BJ (cell line): ENCODE measurements around the gene HEG1. TPM values are rescaled to one million over a fixed set of nuclear protein-coding genes. Genes with fewer than 3 reads are reported as not detected.

ENCODE experiments used
- CTCF ChIA-PET: fragments of 350-600 bp; formaldehyde crosslinking; extraction: SDS; loops from one replicate; lab custom pipeline; 2021; ENCODE audit warnings: antibody characterized with exemption, inconsistent platforms; lab: Yijun Ruan, JAX
- POLR2A ChIA-PET: fragments of 300-600 bp; sonication (Branson Sonifier 250); formaldehyde crosslinking; extraction: SDS; loops from one replicate; lab custom pipeline; 2021; ENCODE audit warnings: antibody characterized with exemption; lab: Charles Lee
- DNase-seq: peaks from one replicate; pipeline ENCODE4 v3.0.0-alpha.2; 2011; ENCODE audit warnings: low read depth
- H3K27me3 ChIP-seq: 2 replicates; pipeline ENCODE4 v1.6.0; 2011; ENCODE audit warnings: low read length; ENCODE audit not compliant: control insufficient read depth, insufficient read depth
- H3K36me3 ChIP-seq: 2 replicates; pipeline ENCODE4 v1.5.1; 2011; ENCODE audit warnings: low read length; ENCODE audit not compliant: control insufficient read depth, insufficient read depth
- H3K4me3 ChIP-seq: 2 replicates; pipeline ENCODE4 v1.5.1; 2011; ENCODE audit warnings: low read depth, mild to moderate bottlenecking, control low read depth, low read length
- CTCF ChIP-seq: IDR thresholded peaks from 2 replicates; pipeline ENCODE4 v1.5.1; 2011; ENCODE audit warnings: low read depth, mild to moderate bottlenecking, control low read depth, inconsistent platforms, low read length, moderate library complexity; ENCODE audit not compliant: insufficient read depth
- polyA plus RNA-seq: library from polyadenylated mRNA; depleted of rRNA; stranded (reverse); fragments of >200 nt; gene quantifications from 2 replicates; pipeline ENCODE4 v1.2.3, GENCODE V29; 2011

HEG1 gene
- polyA plus RNA-seq, 1 experiment, result 94.7 TPM

DNA sequence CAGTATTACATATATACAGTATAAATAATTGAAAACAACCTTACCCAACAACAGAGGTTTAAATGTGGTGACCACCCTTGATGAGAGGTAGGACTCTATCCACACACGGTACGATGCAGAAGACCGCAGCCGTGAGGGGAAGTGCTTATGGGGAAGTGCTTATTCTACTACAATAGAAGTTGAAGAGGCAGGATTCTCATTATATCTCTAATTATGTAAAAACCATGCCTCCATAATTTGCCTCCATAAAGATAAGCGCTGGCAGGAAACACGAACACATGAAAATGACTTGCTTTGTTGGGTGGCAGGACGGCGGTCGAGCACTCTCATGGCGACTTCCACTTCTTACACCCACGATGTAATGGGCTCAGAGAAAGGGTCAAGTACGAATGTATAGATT lies 114.0 kb downstream of the HEG1 start:
- TF ChIP-seq CTCF, result no peak
- POLR2A ChIA-PET, result no interaction called here
- CTCF ChIA-PET, result interaction anchor here (0.6 kb wide), 2 partner anchors 18 to 40 kb away, joined by 3 read pairs; no protein-coding TSS in a partner anchor

DNA sequence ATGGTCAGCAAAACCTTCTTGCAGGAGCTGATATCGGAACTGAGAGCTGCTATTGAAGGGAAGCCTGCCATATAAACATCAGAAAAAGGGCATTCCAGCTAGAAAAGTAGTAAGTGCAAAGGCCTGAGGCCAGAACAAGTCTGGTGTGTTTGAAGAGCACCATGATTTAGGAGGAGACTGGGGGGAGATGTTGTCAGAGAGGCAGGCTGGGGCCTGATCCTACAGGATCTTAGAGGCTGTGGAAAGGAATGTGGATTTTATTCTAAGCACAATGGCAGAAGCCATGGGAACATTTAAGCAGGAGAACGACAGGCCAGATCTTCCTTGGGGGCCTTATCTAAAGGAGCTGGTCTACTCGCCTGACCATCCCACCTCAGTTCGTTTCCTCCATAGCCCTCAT lies 116.1 kb downstream of the HEG1 start:
- no peaks in the 10 kb centered on the region; the same call in 1 of the 2 replicates for H3K27me3 ChIP-seq
- no peak overlapping the region for H3K4me3 ChIP-seq
- no peak for DNase-seq
- no peaks in the 10 kb centered on the region for H3K36me3 ChIP-seq
- CTCF ChIA-PET, result interaction anchor here (0.5 to 2.2 kb wide), 4 partner anchors 11 to 646 kb away, joined by 3 to 11 read pairs (median 4); no protein-coding TSS in a partner anchor
- no peak for TF ChIP-seq CTCF
- POLR2A ChIA-PET, result no interaction called here

More for the DNA sequence above, 114.0 kb downstream of the HEG1 start:
- Histone ChIP-seq H3K36me3 (no peaks in the 10 kb centered on the region), H3K4me3 (no peak overlapping the region), H3K27me3 (no peaks in the 10 kb centered on the region; the same call in 1 of the 2 replicates)
- no peak for DNase-seq

- ChIA-PET CTCF (interaction anchor here (0.5 to 2.2 kb wide), 3 partner anchors 11 to 89 kb away, joined by 3 to 11 read pairs (median 4); no protein-coding TSS in a partner anchor), POLR2A (no interaction called here)
- no peak for DNase-seq
- no peak overlapping the region for H3K4me3 ChIP-seq
- H3K36me3 ChIP-seq, result no peaks in the 10 kb centered on the region
- H3K27me3 ChIP-seq, result no peaks in the 10 kb centered on the region; the same call in 1 of the 2 replicates
- TF ChIP-seq CTCF, result no peak
Measured at GRCh38 chr3:124938896-124939295, 116.9 kb downstream of the HEG1 start.

DNA sequence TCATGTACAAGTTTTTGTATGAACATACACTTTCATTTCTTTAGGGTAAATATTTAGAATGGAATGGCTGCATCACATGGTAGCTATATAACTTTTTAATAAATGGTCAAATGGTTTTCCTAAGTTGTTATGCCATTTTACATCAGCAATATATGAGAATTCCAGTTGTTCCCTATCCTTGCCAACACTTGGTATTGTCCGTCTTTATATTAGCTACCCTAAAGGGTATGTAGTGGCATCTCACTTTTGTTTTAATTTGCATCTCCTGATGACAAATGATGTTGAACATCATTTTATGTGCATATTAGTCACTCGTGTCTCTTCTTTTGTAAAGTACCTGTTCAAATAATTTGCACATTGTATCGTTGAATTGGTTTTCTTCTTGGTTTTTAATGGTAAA lies 118.7 kb downstream of the HEG1 start:
- no peaks in the 10 kb centered on the region; the same call in 1 of the 2 replicates for H3K27me3 ChIP-seq
- ChIA-PET POLR2A (no interaction called here), CTCF (interaction anchor here (0.9 to 2.2 kb wide), 3 partner anchors 9 to 649 kb away, joined by 3 to 5 read pairs (median 3); no protein-coding TSS in a partner anchor)
- H3K4me3 ChIP-seq, result no peak overlapping the region
- TF ChIP-seq CTCF, result no peak
- no peak for DNase-seq
- H3K36me3 ChIP-seq, result no peaks in the 10 kb centered on the region

- Histone ChIP-seq H3K27me3 (no peaks in the 10 kb centered on the region; the same call in 1 of the 2 replicates), H3K36me3 (no peaks in the 10 kb centered on the region), H3K4me3 (no peak overlapping the region)
- POLR2A ChIA-PET, result interaction anchor here (0.7 kb wide), 1 partner anchor 181 kb away, joined by 10 read pairs; no protein-coding TSS in a partner anchor
- DNase-seq, result no peak
- TF ChIP-seq CTCF, result no peak
- CTCF ChIA-PET, result interaction anchor here (1.1 to 1.6 kb wide), 4 partner anchors 8 to 649 kb away, joined by 3 to 5 read pairs (median 4); no protein-coding TSS in a partner anchor
Measured at GRCh38 chr3:124935794-124936542, 119.8 kb downstream of the HEG1 start.
